Measurements from ENCODE around the gene ACADVL. TPM values are rescaled to one million over a fixed set of nuclear protein-coding genes. Genes with fewer than 3 reads are reported as not detected.
"Not testable (repeated sequence)": the region's sequence is repeated elsewhere in the genome, so short reads cannot be mapped to it uniquely, and the experiment has no call there.

ACADVL gene
- total RNA-seq, 2 experiments from 2014 or later = 364 to 370 TPM

- no peak for DNase-seq
- peak overlapping the region; percentile 92 for H3K27ac Mint-ChIP-seq
- H3K9me3 Mint-ChIP-seq = no peaks in the 10 kb centered on the region
- H3K36me3 Mint-ChIP-seq (ENCODE audit: low read depth) = peaks cover 66% of the 10 kb centered on the region
- no peaks in the 10 kb centered on the region for H3K27me3 Mint-ChIP-seq
- POLR2A ChIA-PET = interaction anchor here (0.6 to 9.1 kb wide), 8 partner anchors 9 to 446 kb away, joined by 3 to 100 read pairs (median 12); partner anchors contain the start of genes ACADVL, CTDNEP1, DLG4 and ELP5
- peaks cover 55% of the 10 kb centered on the region for H3K4me1 Mint-ChIP-seq
- peak overlapping the region; percentile 87 for H3K4me3 Mint-ChIP-seq
- CTCF ChIA-PET = interaction anchor here (0.9 to 2.7 kb wide), 5 partner anchors 8 to 374 kb away, joined by 3 to 19 read pairs (median 6); partner anchors contain the start of genes ACADVL, DLG4 and FXR2
Observed at GRCh38 chr17:7241090-7241733, 21.5 kb downstream of the ACADVL start.

GRCh38 chr17:7241783-7242716, 22.3 kb downstream of the ACADVL start, which contains the start of gene GABARAP:
TSS of gene GABARAP (minus strand) at chr17:7242449. CDS start at chr17:7242330, 119 bp downstream.
- DNase-seq = peak; percentile 95
- Mint-ChIP-seq H3K27me3 (no peaks in the 10 kb centered on the region), H3K27ac (peak within 1 kb of the TSS; percentile 92), H3K4me3 (peak within 1 kb of the TSS; percentile 87), H3K9me3 (no peaks in the 10 kb centered on the region), H3K4me1 (peaks cover 54% of the 10 kb centered on the region), H3K36me3 (ENCODE audit: low read depth) (peaks cover 66% of the 10 kb centered on the region)
- POLR2A ChIA-PET = interaction anchor here (0.6 to 9.1 kb wide), 11 partner anchors 8 to 445 kb away, joined by 3 to 100 read pairs (median 8); partner anchors contain the start of genes ACADVL, CTDNEP1, DLG4 and DVL2
- CTCF ChIA-PET = interaction anchor here (0.6 to 2.7 kb wide), 7 partner anchors 9 to 799 kb away, joined by 3 to 19 read pairs (median 4); partner anchors contain the start of genes ACADVL, CTDNEP1, DLG4 and FXR2

GRCh38 chr17:7242717-7243452, 23.1 kb downstream of the ACADVL start:
- CTCF ChIA-PET = interaction anchor here (0.6 to 2.6 kb wide), 4 partner anchors 8 to 800 kb away, joined by 3 to 19 read pairs (median 7); partner anchors contain the start of genes ACADVL, CTDNEP1 and DLG4
- H3K36me3 Mint-ChIP-seq (ENCODE audit: low read depth) = peaks cover 65% of the 10 kb centered on the region
- no peaks in the 10 kb centered on the region for H3K9me3 Mint-ChIP-seq
- no peaks in the 10 kb centered on the region for H3K27me3 Mint-ChIP-seq
- H3K4me3 Mint-ChIP-seq = peak overlapping the region; percentile 87
- peaks cover 52% of the 10 kb centered on the region for H3K4me1 Mint-ChIP-seq
- peak overlapping the region; percentile 92 for H3K27ac Mint-ChIP-seq
- POLR2A ChIA-PET = interaction anchor here (1.0 to 9.1 kb wide), 8 partner anchors 8 to 444 kb away, joined by 3 to 100 read pairs (median 12); partner anchors contain the start of genes ACADVL, CTDNEP1, DLG4 and DVL2
- peak; percentile 93 for DNase-seq

DNA sequence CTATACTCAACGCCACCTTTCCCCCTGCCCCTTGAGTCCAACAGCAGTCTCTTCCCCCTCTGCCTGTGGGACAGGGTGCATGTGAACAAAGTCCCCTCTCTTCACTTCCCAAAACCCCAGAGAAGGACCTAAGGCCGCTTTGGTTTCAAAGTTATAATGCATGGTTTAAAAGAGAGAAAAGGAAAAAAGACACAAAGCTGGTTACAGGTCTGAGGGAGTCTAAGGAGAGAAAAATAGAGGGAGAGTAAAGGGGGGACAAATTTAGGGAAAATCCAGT, 23.7 kb downstream of the ACADVL start:
- DNase-seq = no peak
- H3K4me3 Mint-ChIP-seq = peak overlapping the region; percentile 73
- ChIA-PET POLR2A (interaction anchor here (2.4 to 9.1 kb wide), 4 partner anchors 7 to 443 kb away, joined by 12 to 100 read pairs (median 43); partner anchors contain the start of genes ACADVL, CTDNEP1, DLG4 and ELP5), CTCF (no interaction called here)
- no peaks in the 10 kb centered on the region for H3K27me3 Mint-ChIP-seq
- peaks cover 65% of the 10 kb centered on the region for H3K36me3 Mint-ChIP-seq (ENCODE audit: low read depth)
- H3K9me3 Mint-ChIP-seq = no peaks in the 10 kb centered on the region
- peak overlapping the region; percentile 72 for H3K27ac Mint-ChIP-seq
- peaks cover 52% of the 10 kb centered on the region for H3K4me1 Mint-ChIP-seq

- H3K9me3 Mint-ChIP-seq, DNase-seq, CTCF ChIA-PET, H3K27me3 Mint-ChIP-seq: not testable (repeated sequence)
- Mint-ChIP-seq H3K36me3 (ENCODE audit: low read depth) (peaks cover 65% of the 10 kb centered on the region), H3K27ac (peak overlapping the region; percentile 72), H3K4me1 (peaks cover 57% of the 10 kb centered on the region), H3K4me3 (peak overlapping the region; percentile 73)
- POLR2A ChIA-PET = interaction anchor here (6.4 to 9.1 kb wide), 2 partner anchors 7 to 23 kb away, joined by 74 to 100 read pairs; partner anchors contain the start of genes ACADVL, CTDNEP1, DLG4 and ELP5
Observed at GRCh38 chr17:7243838-7244237, 24.1 kb downstream of the ACADVL start.

- peaks cover 52% of the 10 kb centered on the region for H3K36me3 Mint-ChIP-seq (ENCODE audit: low read depth)
- peaks cover 55% of the 10 kb centered on the region for H3K4me1 Mint-ChIP-seq
- H3K27me3 Mint-ChIP-seq = no peaks in the 10 kb centered on the region
- DNase-seq = no peak
- ChIA-PET CTCF (no interaction called here), POLR2A (no interaction called here)
- H3K4me3 Mint-ChIP-seq = no peak overlapping the region
- H3K27ac Mint-ChIP-seq = peak overlapping the region; percentile 61
- H3K9me3 Mint-ChIP-seq = no peaks in the 10 kb centered on the region
Observed at GRCh38 chr17:7246779-7247178, 27.0 kb downstream of the ACADVL start.

- no peaks in the 10 kb centered on the region for H3K27me3 Mint-ChIP-seq
- peak overlapping the region; percentile 34 for H3K27ac Mint-ChIP-seq
- no peak for DNase-seq
- ChIA-PET POLR2A (interaction anchor here (1.3 to 3.9 kb wide), 3 partner anchors 8 to 35 kb away, joined by 4 to 74 read pairs (median 7); partner anchors contain the start of genes DVL2, GABARAP and PHF23), CTCF (interaction anchor here (1.7 kb wide), 1 partner anchor 28 kb away, joined by 5 read pairs; no protein-coding TSS in a partner anchor)
- no peaks in the 10 kb centered on the region for H3K9me3 Mint-ChIP-seq
- peak overlapping the region; percentile 91 for H3K4me3 Mint-ChIP-seq
- peaks cover 55% of the 10 kb centered on the region for H3K4me1 Mint-ChIP-seq
- H3K36me3 Mint-ChIP-seq (ENCODE audit: low read depth) = peaks cover 52% of the 10 kb centered on the region
Observed at GRCh38 chr17:7248796-7249195, 29.1 kb downstream of the ACADVL start.

DNA sequence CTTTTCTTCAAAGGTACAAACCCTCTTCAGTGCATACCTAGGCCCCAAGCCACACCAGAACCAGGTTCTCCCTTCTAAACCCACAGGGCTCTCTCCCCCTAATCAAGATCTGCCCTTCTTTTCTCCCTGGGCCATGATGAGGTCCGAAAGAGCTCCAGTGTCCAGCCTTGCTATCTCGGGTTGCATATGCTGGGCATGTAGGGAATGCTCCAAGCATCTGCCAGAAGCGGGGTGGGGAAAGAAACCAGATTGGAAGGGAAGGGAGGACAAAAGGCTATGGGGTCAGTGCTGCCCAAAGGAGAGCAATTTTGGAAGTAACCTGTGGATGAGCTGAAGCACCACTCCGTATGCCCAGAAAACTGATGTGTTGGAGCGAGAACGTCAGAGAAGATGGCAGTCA, 29.5 kb downstream of the ACADVL start:
- ChIA-PET CTCF (interaction anchor here (1.4 to 1.7 kb wide), 2 partner anchors 29 to 47 kb away, joined by 3 to 5 read pairs; no protein-coding TSS in a partner anchor), POLR2A (interaction anchor here (1.3 to 3.9 kb wide), 4 partner anchors 8 to 87 kb away, joined by 4 to 74 read pairs (median 6); partner anchors contain the start of genes ACAP1, DVL2, GABARAP and PHF23)
- DNase-seq = no peak
- Mint-ChIP-seq H3K9me3 (no peaks in the 10 kb centered on the region), H3K4me1 (peaks cover 57% of the 10 kb centered on the region), H3K27me3 (no peaks in the 10 kb centered on the region), H3K4me3 (peak overlapping the region; percentile 91), H3K27ac (peak overlapping the region; percentile 89), H3K36me3 (ENCODE audit: low read depth) (peaks cover 52% of the 10 kb centered on the region)

DNA sequence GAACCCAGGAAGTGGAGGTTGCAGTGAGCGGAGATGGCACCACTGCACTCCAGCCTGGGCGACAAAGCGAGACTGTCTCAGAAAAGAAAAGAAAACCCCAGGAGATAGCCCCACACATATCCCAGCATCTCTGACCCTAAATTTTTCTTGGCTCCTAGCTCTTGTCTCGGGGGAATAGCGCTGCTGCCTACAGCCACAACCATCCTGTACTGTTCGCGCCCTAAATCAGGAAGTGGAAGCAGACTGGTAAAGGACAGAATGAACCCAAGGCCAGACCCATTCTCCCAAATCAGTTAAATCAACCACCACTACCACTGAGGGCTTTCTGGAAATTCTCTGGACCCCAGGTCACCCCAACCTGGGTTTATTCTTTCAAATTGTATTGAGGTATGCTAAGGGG, 30.1 kb downstream of the ACADVL start:
- ChIA-PET CTCF (interaction anchor here (0.7 to 1.7 kb wide), 3 partner anchors 29 to 463 kb away, joined by 3 to 5 read pairs (median 3); no protein-coding TSS in a partner anchor), POLR2A (interaction anchor here (1.3 to 3.9 kb wide), 5 partner anchors 9 to 87 kb away, joined by 4 to 74 read pairs (median 7); partner anchors contain the start of genes ACADVL, ACAP1, DVL2 and GABARAP)
- Mint-ChIP-seq H3K4me3 (peak overlapping the region; percentile 91), H3K4me1 (peaks cover 54% of the 10 kb centered on the region), H3K27ac (peak overlapping the region; percentile 89), H3K36me3 (ENCODE audit: low read depth) (peaks cover 53% of the 10 kb centered on the region), H3K9me3 (no peaks in the 10 kb centered on the region), H3K27me3 (no peaks in the 10 kb centered on the region)
- no peak for DNase-seq

DNA sequence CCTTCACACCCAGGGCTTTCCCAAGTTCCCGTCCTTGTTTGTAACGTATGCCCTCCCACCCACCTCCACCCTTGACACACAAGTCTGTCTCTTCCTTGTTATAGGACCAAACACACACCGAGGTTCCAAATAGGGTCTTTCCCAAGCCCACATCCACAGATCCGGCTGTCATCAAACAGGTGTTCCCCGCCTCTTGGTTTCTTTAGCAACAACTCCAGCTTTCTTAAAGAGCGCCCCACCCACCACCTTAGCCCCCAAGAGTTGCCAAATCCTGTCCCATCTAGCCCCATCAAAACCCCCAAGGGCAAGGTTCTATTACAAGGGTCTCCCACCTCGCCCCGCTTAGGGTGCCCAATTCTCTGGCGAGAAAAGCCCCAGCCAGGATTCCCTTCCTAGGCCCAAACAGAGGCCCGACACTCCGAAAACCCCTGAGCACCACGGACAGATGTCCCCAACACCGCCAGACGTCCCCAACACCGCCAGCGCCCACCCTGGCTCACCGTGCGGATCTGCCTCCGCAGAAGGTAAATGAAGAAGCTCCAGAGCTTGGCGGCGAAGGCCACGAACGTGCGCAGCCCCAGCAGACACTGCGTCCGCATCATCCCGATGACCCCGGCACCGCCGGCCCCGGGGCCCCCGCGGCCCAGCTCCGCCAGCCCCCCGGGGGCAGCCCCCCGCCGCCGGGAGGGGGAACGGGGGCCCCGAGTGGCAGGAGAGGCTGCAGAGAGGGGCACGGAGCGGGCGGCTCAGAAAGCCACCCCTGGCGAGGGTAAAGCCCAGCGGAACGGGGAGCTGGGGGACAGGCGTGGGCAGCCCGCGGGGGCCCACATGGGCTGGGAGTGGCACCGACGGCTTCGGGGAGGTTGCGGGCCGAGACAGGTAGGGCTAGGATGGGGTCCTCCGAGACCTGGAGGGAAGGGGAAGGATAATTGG, 31.2 kb downstream of the ACADVL start:
- Mint-ChIP-seq H3K4me1 (peaks cover 54% of the 10 kb centered on the region), H3K27ac (peak overlapping the region; percentile 89), H3K27me3 (no peaks in the 10 kb centered on the region), H3K9me3 (no peaks in the 10 kb centered on the region), H3K36me3 (ENCODE audit: low read depth) (peaks cover 52% of the 10 kb centered on the region), H3K4me3 (peak overlapping the region; percentile 91)
- no peak for DNase-seq
- ChIA-PET POLR2A (interaction anchor here (0.6 to 3.9 kb wide), 9 partner anchors 10 to 215 kb away, joined by 4 to 74 read pairs (median 5); partner anchors contain the start of genes ACADVL, ACAP1, DVL2 and GABARAP), CTCF (interaction anchor here (0.9 to 1.6 kb wide), 5 partner anchors 8 to 46 kb away, joined by 3 to 4 read pairs (median 3); partner anchors contain the start of genes GABARAP and SLC2A4)
